Activated T-cell treated with anti-CD3 and anti-CD28 coated beads for 1 hour (primary cell): Measurements from ENCODE around the gene NPSR1.
"Not testable (repeated sequence)": the region's sequence is repeated elsewhere in the genome, so short reads cannot be mapped to it uniquely, and the experiment has no call there.

Experiments
- DNase-seq: peaks from one replicate; pipeline ENCODE4 v3.0.0-alpha.2; 2020; ENCODE audit warnings: low read depth

The NPSR1 gene

GRCh38 chr7:34835901-34836600, 178.0 kb downstream of the NPSR1 start:
- DNase-seq = no peak

GRCh38 chr7:34837316-34837715, 179.3 kb downstream of the NPSR1 start:
- DNase-seq = no peak

GRCh38 chr7:34837801-34838201, 179.8 kb downstream of the NPSR1 start:
- no peak for DNase-seq

GRCh38 chr7:34838329-34838728, 180.3 kb downstream of the NPSR1 start:
- DNase-seq = no peak

GRCh38 chr7:34839645-34840044, 181.6 kb downstream of the NPSR1 start:
- no peak for DNase-seq

- DNase-seq = no peak
These were observed 182.3 kb downstream of the NPSR1 start for GRCh38 chr7:34840176-34840785.

- no peak for DNase-seq
These were observed 183.3 kb downstream of the NPSR1 start for GRCh38 chr7:34841326-34841725.

GRCh38 chr7:34842782-34843181, 184.8 kb downstream of the NPSR1 start:
- DNase-seq = no peak

GRCh38 chr7:34844406-34844805, 186.4 kb downstream of the NPSR1 start:
- no peak for DNase-seq

- DNase-seq = no peak
These were observed 187.1 kb downstream of the NPSR1 start for GRCh38 chr7:34844936-34845665.

GRCh38 chr7:34845666-34846361, 187.8 kb downstream of the NPSR1 start:
- DNase-seq = no peak

GRCh38 chr7:34846976-34847375, 189.0 kb downstream of the NPSR1 start:
- no peak for DNase-seq

GRCh38 chr7:34848670-34849069, 190.7 kb downstream of the NPSR1 start:
- no peak for DNase-seq

GRCh38 chr7:34849163-34849960, 191.3 kb downstream of the NPSR1 start:
- no peak for DNase-seq

GRCh38 chr7:34849986-34850385, 192.0 kb downstream of the NPSR1 start:
- no peak for DNase-seq

GRCh38 chr7:34850681-34851080, 192.7 kb downstream of the NPSR1 start:
- no peak for DNase-seq

GRCh38 chr7:34851431-34851830, 193.4 kb downstream of the NPSR1 start:
- no peak for DNase-seq

GRCh38 chr7:34858444-34858843, 200.4 kb downstream of the NPSR1 start:
- not testable (repeated sequence) for DNase-seq

- DNase-seq = not testable (repeated sequence)
These were observed 201.3 kb downstream of the NPSR1 start for GRCh38 chr7:34859281-34859680.

- not testable (repeated sequence) for DNase-seq
These were observed 208.2 kb downstream of the NPSR1 start for GRCh38 chr7:34866222-34866621.

GRCh38 chr7:34867341-34867740, 209.3 kb downstream of the NPSR1 start:
- DNase-seq = not testable (repeated sequence)

- DNase-seq = not testable (repeated sequence)
These were observed 210.6 kb downstream of the NPSR1 start for GRCh38 chr7:34868602-34869001.
